Measurements from ENCODE around the gene ADRB2. TPM values are rescaled to one million over a fixed set of nuclear protein-coding genes. Genes with fewer than 3 reads are reported as not detected.
A peak's percentile ranks its signal among the peaks of the same experiment; 100 is the strongest.

ADRB2 gene
- total RNA-seq, 4 donors from 2014 or later: 1.00 to 3.5 (median 1.7) TPM

DNA sequence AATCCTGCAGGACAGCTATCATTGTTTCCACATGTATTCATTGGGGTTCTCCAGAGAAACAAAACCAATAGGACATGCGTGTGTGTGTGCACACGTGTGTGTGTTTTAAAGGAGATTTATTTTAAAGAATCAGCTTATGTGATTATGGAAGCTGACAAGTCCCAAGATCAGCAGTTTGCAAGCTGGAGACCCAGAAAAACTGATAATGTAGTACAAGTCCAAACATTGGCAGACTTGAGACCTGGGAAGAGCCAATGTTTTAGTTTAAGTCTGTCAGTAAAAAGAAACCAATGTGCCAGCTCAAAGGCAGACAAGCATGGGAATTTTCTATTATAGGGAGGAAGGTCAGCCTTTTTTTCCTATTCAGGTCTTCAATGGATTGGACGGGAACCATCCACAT is 35.3 kb downstream of the ADRB2 start:
- no peaks in the 10 kb centered on the region for H3K9me3 ChIP-seq
- H3K27me3 ChIP-seq: no peaks in the 10 kb centered on the region
- TF ChIP-seq POLR2A (IDR thresholded peaks at IDR 0.05) (no peak), EP300 (IDR thresholded peaks at IDR 0.05; ENCODE audit: low read depth) (no peak), POLR2AphosphoS5 (IDR thresholded peaks at IDR 0.05) (no peak)
- TF ChIP-seq, protein P1, sequence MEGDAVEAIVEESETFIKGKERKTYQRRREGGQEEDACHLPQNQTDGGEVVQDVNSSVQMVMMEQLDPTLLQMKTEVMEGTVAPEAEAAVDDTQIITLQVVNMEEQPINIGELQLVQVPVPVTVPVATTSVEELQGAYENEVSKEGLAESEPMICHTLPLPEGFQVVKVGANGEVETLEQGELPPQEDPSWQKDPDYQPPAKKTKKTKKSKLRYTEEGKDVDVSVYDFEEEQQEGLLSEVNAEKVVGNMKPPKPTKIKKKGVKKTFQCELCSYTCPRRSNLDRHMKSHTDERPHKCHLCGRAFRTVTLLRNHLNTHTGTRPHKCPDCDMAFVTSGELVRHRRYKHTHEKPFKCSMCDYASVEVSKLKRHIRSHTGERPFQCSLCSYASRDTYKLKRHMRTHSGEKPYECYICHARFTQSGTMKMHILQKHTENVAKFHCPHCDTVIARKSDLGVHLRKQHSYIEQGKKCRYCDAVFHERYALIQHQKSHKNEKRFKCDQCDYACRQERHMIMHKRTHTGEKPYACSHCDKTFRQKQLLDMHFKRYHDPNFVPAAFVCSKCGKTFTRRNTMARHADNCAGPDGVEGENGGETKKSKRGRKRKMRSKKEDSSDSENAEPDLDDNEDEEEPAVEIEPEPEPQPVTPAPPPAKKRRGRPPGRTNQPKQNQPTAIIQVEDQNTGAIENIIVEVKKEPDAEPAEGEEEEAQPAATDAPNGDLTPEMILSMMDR (IDR thresholded peaks at IDR 0.05): no peak
- H3K27ac ChIP-seq: no peak overlapping the region
- no peak for DNase-seq
- WGBS, 2 donors (ENCODE audit: low coverage in 1 of 2): 88 to 93% methylated on average over 3 of the region's 3 CpGs
- intact Hi-C loops (cut with DNase I; ENCODE audit: low total_unique reads) (no loop called here), in situ Hi-C loops (cut with MboI; ENCODE audit: low pct_ligation_motif_present in 1 of 4, low pct_unique_long_range_greater_than_20kb in 1 of 4, low sequenced_read_pairs in 3 of 4) (no loop called here)
- H3K36me3 ChIP-seq: no peaks in the 10 kb centered on the region
- no peak overlapping the region for H3K4me3 ChIP-seq
- H3K4me1 ChIP-seq: peaks cover 0 to 13% (median 3%) of the 10 kb centered on the region in 4 donors

DNA sequence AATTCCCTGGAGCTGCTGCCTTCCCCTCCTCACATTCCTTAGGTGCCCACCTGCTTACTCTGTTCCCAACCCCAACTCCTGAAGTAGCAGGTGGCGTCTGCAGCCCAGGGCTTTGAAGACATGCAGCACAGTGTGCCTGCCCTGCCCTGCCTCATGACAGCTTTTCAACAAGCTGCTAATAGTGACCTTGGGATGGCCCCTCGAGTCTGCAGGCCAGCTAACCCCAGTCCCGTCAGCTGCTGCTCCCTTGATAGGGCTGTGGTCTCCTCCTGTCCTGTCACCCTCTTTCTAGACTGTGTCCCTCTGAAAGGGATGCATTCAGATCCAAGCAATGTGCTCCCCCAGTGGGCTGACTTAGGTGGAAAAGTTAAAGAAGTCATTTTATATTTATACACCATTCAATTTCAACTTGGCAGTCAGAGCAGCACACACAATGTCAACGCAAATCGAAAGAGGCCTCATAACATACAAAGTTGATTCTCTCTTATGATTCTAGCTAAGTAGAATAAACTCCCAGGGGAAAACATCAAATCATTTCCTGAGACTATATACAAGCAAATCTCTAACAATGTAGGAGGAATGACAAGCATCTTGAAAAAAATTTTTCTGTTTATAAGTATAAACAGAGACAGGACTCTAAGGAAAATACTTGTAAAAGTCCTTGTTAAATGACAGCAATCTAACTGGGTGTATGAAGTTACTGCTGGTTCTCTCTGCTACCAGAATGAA is 37.9 kb downstream of the ADRB2 start:
- Histone ChIP-seq H3K4me1 (peaks cover 0 to 13% (median 3%) of the 10 kb centered on the region in 4 donors), H3K9me3 (no peaks in the 10 kb centered on the region), H3K27me3 (no peaks in the 10 kb centered on the region), H3K36me3 (no peaks in the 10 kb centered on the region), H3K4me3 (no peak overlapping the region), H3K27ac (peak overlapping the region in 3 of 4 donors; percentile 11 to 16 (median 13))
- in situ Hi-C loops (cut with MboI; ENCODE audit: low pct_ligation_motif_present in 1 of 4, low pct_unique_long_range_greater_than_20kb in 1 of 4, low sequenced_read_pairs in 3 of 4) (no loop called here), intact Hi-C loops (cut with DNase I; ENCODE audit: low total_unique reads) (no loop called here)
- TF ChIP-seq, protein P1 (IDR thresholded peaks at IDR 0.05): no peak
- TF ChIP-seq POLR2A (IDR thresholded peaks at IDR 0.05): no peak
- TF ChIP-seq EP300 (IDR thresholded peaks at IDR 0.05; ENCODE audit: low read depth): no peak
- TF ChIP-seq POLR2AphosphoS5 (IDR thresholded peaks at IDR 0.05): no peak
- no peak for DNase-seq
- 31 to 56% methylated on average over 2 to 5 of the region's 5 CpGs for WGBS, 2 donors (ENCODE audit: low coverage in 1 of 2)

DNA sequence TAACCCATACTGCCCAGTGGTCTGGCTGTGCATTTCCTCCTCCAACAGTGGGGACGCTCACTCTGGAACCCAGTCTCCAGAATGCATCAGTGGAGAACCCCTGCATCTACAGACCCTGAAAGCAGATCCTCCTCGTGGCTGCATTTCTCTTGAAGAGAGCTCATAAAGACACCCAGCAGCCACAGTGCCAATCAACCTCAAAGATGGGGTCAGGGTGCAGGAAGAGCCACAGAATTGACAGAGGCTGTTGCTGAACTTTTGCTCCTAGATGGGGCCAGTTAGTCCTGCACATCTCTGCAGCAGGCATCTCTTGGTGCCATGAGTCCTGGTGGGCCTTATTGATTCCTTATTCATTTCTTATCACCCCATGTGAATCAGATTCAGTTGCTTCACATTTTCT is 39.6 kb downstream of the ADRB2 start:
- no peak overlapping the region for H3K4me3 ChIP-seq
- TF ChIP-seq EP300 (IDR thresholded peaks at IDR 0.05; ENCODE audit: low read depth) (no peak), POLR2AphosphoS5 (IDR thresholded peaks at IDR 0.05) (no peak), POLR2A (IDR thresholded peaks at IDR 0.05) (no peak)
- TF ChIP-seq, protein P1 (IDR thresholded peaks at IDR 0.05): no peak
- WGBS, 2 donors (ENCODE audit: low coverage in 1 of 2): 87% methylated on average over 2 of the region's 2 CpGs; no CpG with 5 or more reads in 1 of the 2 donors

DNA sequence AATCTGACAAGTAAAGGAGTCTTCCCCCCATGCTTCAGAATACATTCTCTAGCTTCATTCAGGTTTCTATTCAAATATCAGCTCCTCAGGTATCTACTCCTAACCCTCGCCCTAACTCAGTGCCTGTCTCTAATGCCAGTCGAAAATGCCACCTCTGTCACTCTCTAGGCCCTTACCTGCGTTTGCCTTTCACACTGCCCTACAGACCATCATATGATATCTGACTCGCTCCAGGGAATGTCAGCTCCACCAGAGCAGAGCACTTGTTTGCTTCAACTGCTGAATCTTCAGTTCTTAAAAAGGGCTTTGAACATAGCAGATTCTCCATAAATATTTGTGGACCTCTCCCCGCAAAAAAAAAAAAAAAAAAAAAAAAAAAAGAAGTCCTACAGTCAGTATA is 46.7 kb downstream of the ADRB2 start:
- Histone ChIP-seq H3K27ac (no peak overlapping the region), H3K4me3 (no peak overlapping the region), H3K36me3 (no peaks in the 10 kb centered on the region), H3K9me3 (no peaks in the 10 kb centered on the region), H3K4me1 (no peaks in the 10 kb centered on the region), H3K27me3 (no peaks in the 10 kb centered on the region)
- intact Hi-C loops (cut with DNase I; ENCODE audit: low total_unique reads) (no loop called here), in situ Hi-C loops (cut with MboI; ENCODE audit: low pct_ligation_motif_present in 1 of 4, low pct_unique_long_range_greater_than_20kb in 1 of 4, low sequenced_read_pairs in 3 of 4) (no loop called here)
- no peak for DNase-seq
- TF ChIP-seq, protein P1 (IDR thresholded peaks at IDR 0.05): no peak
- TF ChIP-seq POLR2A (IDR thresholded peaks at IDR 0.05): no peak
- no peak for TF ChIP-seq POLR2AphosphoS5 (IDR thresholded peaks at IDR 0.05)
- no peak for TF ChIP-seq EP300 (IDR thresholded peaks at IDR 0.05; ENCODE audit: low read depth)
- 88 to 92% methylated on average over 5 of the region's 5 CpGs for WGBS, 2 donors (ENCODE audit: low coverage in 1 of 2)

More for the DNA sequence above, 39.6 kb downstream of the ADRB2 start:
- DNase-seq: no peak
- intact Hi-C loops (cut with DNase I; ENCODE audit: low total_unique reads): no loop called here
- Histone ChIP-seq H3K9me3 (no peaks in the 10 kb centered on the region), H3K27me3 (no peaks in the 10 kb centered on the region), H3K27ac (no peak overlapping the region), H3K4me1 (peaks cover 0 to 13% (median 3%) of the 10 kb centered on the region in 4 donors), H3K36me3 (no peaks in the 10 kb centered on the region)
- in situ Hi-C loops (cut with MboI; ENCODE audit: low pct_ligation_motif_present in 1 of 4, low pct_unique_long_range_greater_than_20kb in 1 of 4, low sequenced_read_pairs in 3 of 4): no loop called here
